GM12878 (cell line): ENCODE measurements around the gene APBA3. TPM values are rescaled to one million over a fixed set of nuclear protein-coding genes. Genes with fewer than 3 reads are reported as not detected.
A peak's percentile ranks its signal among the peaks of the same experiment; 100 is the strongest.

ENCODE experiments used
- BCL3 ChIP-seq: IDR thresholded peaks from 2 replicates; pipeline ENCODE4 v1.6.1; 2011; ENCODE audit warnings: borderline replicate concordance, low read depth, mild to moderate bottlenecking, moderate library complexity, low read length; ENCODE audit not compliant: insufficient read depth, poor library complexity, severe bottlenecking
- BCLAF1 ChIP-seq: fragments of 450-650 bp; IDR thresholded peaks from 2 replicates; pipeline ENCODE4 v1.6.1; 2017; ENCODE audit warnings: antibody characterized with exemption, mild to moderate bottlenecking, moderate library complexity
- BMI1 ChIP-seq: fragments of 450-650 bp; IDR thresholded peaks from 2 replicates; pipeline ENCODE4 v1.6.1; 2016; ENCODE audit warnings: mild to moderate bottlenecking, moderate library complexity, borderline replicate concordance
- CBFB ChIP-seq: IDR thresholded peaks from 2 replicates; pipeline ENCODE4 v1.6.1; 2016; ENCODE audit warnings: antibody characterized with exemption, low read depth
- GABPA ChIP-seq: IDR thresholded peaks from 2 replicates; pipeline ENCODE4 v1.6.1; 2014; ENCODE audit warnings: antibody characterized with exemption, low read depth, mild to moderate bottlenecking, inconsistent platforms
- IKZF2 ChIP-seq, 2 experiments: fragments of 450-650 bp; IDR thresholded peaks; 2 replicates each; pipeline ENCODE4 v1.6.1; 2017; ENCODE audit warnings: mild to moderate bottlenecking in 2 of 2, moderate library complexity in 2 of 2
- KLF5 ChIP-seq: fragments of 450-650 bp; IDR thresholded peaks from 2 replicates; pipeline ENCODE4 v1.6.1; 2014; ENCODE audit warnings: mild to moderate bottlenecking; ENCODE audit not compliant: partially characterized antibody
- LARP7 ChIP-seq: fragments of 450-650 bp; IDR thresholded peaks from 2 replicates; pipeline ENCODE4 v1.6.1; 2017; ENCODE audit warnings: mild to moderate bottlenecking
- MEF2B ChIP-seq: fragments of 450-650 bp; IDR thresholded peaks from 2 replicates; pipeline ENCODE4 v1.6.1; 2018; ENCODE audit warnings: mild to moderate bottlenecking, moderate library complexity; ENCODE audit not compliant: partially characterized antibody, poor library complexity, severe bottlenecking
- MTA3 ChIP-seq: IDR thresholded peaks from 2 replicates; pipeline ENCODE4 v1.6.1; 2012; ENCODE audit warnings: low read length, inconsistent platforms, borderline replicate concordance
- MXI1 ChIP-seq: fragments of 150-350 bp; IDR thresholded peaks from 2 replicates; pipeline ENCODE4 v1.6.1; 2011; ENCODE audit warnings: low read depth, mild to moderate bottlenecking, inconsistent platforms, low read length, improper control_type of control experiment
- NFYB ChIP-seq: IDR thresholded peaks from 2 replicates; pipeline ENCODE4 v1.6.1; 2011; ENCODE audit warnings: low read depth, mild to moderate bottlenecking, low read length, improper control_type of control experiment, moderate library complexity; ENCODE audit not compliant: insufficient read depth
- NRF1 ChIP-seq: conservative IDR thresholded peaks from 2 replicates; pipeline ENCODE4 v1.6.1; 2011; ENCODE audit warnings: mild to moderate bottlenecking, low read depth, low read length, improper control_type of control experiment
- POLR2A ChIP-seq: IDR thresholded peaks from 2 replicates; pipeline ENCODE4 v1.6.1; 2011; ENCODE audit warnings: low read depth, mild to moderate bottlenecking, low read length
- SIN3A ChIP-seq: IDR thresholded peaks from 2 replicates; pipeline ENCODE4 v1.6.1; 2012; ENCODE audit warnings: low read depth, low read length, improper control_type of control experiment
- SMAD1 ChIP-seq: fragments of 450-650 bp; IDR thresholded peaks from 2 replicates; pipeline ENCODE4 v1.6.1; 2018; ENCODE audit warnings: mild to moderate bottlenecking, low read depth; ENCODE audit not compliant: partially characterized antibody
- SREBF2 ChIP-seq: IDR thresholded peaks from 2 replicates; pipeline ENCODE4 v1.6.1; 2012; ENCODE audit warnings: mild to moderate bottlenecking, low read length
- STAT3 ChIP-seq: IDR thresholded peaks from 2 replicates; pipeline ENCODE4 v1.6.1; 2011; ENCODE audit warnings: low read depth, low read length, improper control_type of control experiment
- ZBTB11 ChIP-seq: fragments of 450-650 bp; formaldehyde crosslinking; IDR thresholded peaks from 2 replicates; pipeline ENCODE4 v1.5.0; 2022; ENCODE audit warnings: mild to moderate bottlenecking, missing genetic modification characterization
- ZBTB33 ChIP-seq: fragments of 450-650 bp; IDR thresholded peaks from 2 replicates; pipeline ENCODE4 v1.6.1; 2017; ENCODE audit warnings: mild to moderate bottlenecking
- ZNF24 ChIP-seq: fragments of 450-650 bp; IDR thresholded peaks from 2 replicates; pipeline ENCODE4 v1.6.1; 2017; ENCODE audit warnings: antibody characterized with exemption, mild to moderate bottlenecking
- ZNF384 ChIP-seq: IDR thresholded peaks from 2 replicates; pipeline ENCODE4 v1.6.1; 2012; ENCODE audit warnings: low read depth, mild to moderate bottlenecking, low read length, improper control_type of control experiment, borderline replicate concordance
- polyA plus RNA-seq, 11 experiments: library from polyadenylated mRNA; depleted of rRNA in 4 of 11; unstranded in 6 of 11; stranded (reverse) in 5 of 11; fragments of >200 nt; fragmentation: Nextera tagmentation in 4 of 11; fragmentation: Illumina TruSeq in 1 of 11; extraction: Ambion mirVana in 4 of 11; extraction: Trizol in 1 of 11; gene quantifications; 1 replicate in 1 of 11; 2 replicates in 10 of 11; pipeline versions ENCODE4 v1.2.1 to v1.2.3, GENCODE V29; 2011 to 2016; ENCODE audit warnings: inconsistent platforms in 2 of 11, missing spikeins in 2 of 11, low read depth in 1 of 11
- total RNA-seq, 4 experiments: library from RNA; depleted of rRNA in 3 of 4; stranded (reverse); fragments of >200 nt in 3 of 4; fragmentation: Illumina TruSeq in 1 of 4; extraction: Trizol in 1 of 4; gene quantifications; 2 replicates each; pipeline versions ENCODE4 v1.2.1 to v1.2.3, GENCODE V29; 2013 to 2021

The APBA3 gene
- total and polyA plus RNA-seq, 10 of the 15 experiments (the other 5 are each of a cell fraction or from before 2014, with no cell fraction given): 0.31 to 36.4 (median 18.3) TPM

GRCh38 chr19:3721131-3721886 is 40.2 kb downstream of the APBA3 start (continued):
- TF ChIP-seq BCLAF1 (no peak), ZNF24 (0 out of 2 replicates have a peak, but pooled peaks have one; percentile 12), GABPA (no peak), SIN3A (no peak), ZNF384 (no peak), STAT3 (no peak), CBFB (no peak), NRF1 (no peak), ZBTB33 (no peak), SREBF2 (no peak), KLF5 (peak; percentile 74), ZBTB11 (CRISPR knock-in tag) (no peak), NFYB (no peak), MEF2B (no peak), BCL3 (no peak), IKZF2 (IDR thresholded peaks at IDR 0.05) (peak in 1 of 2 experiments; percentile 19; a peak in 1 of 4 replicates), MXI1 (no peak), POLR2A (no peak), LARP7 (peak; percentile 45; the same call in 1 of the 2 replicates), MTA3 (no peak), SMAD1 (no peak), BMI1 (no peak)
